Stimulated activated CD8-positive, alpha-beta memory T cell treated with anti-CD3 and anti-CD28 coated beads, Interleukin-12 subunit alpha, Interleukin-12 subunit beta, amount 100 ng/mL, for 24 hours (primary cell): ENCODE results near the gene ESYT3.
"Not testable (repeated sequence)": the region's sequence is repeated elsewhere in the genome, so short reads cannot be mapped to it uniquely, and the experiment has no call there.

ENCODE experiments used
- DNase-seq: peaks from one replicate; pipeline ENCODE4 v3.0.0-alpha.2; 2020; ENCODE audit errors: extremely low read depth

Gene ESYT3

GRCh38 chr3:138461896-138462295 is 27.5 kb downstream of the ESYT3 start:
- DNase-seq, result no peak

- DNase-seq, result no peak
These were observed 29.5 kb downstream of the ESYT3 start for GRCh38 chr3:138463724-138464490.

- DNase-seq, result no peak
These were observed 30.1 kb downstream of the ESYT3 start for GRCh38 chr3:138464491-138464860.

- DNase-seq, result no peak
These were observed 31.0 kb downstream of the ESYT3 start for GRCh38 chr3:138465451-138465850.

- no peak for DNase-seq
These were observed 31.5 kb downstream of the ESYT3 start for GRCh38 chr3:138465925-138466324.

GRCh38 chr3:138467931-138468330 is 33.5 kb downstream of the ESYT3 start:
- no peak for DNase-seq

- no peak for DNase-seq
These were observed 34.0 kb downstream of the ESYT3 start for GRCh38 chr3:138468451-138468850.

- no peak for DNase-seq
These were observed 34.5 kb downstream of the ESYT3 start for GRCh38 chr3:138468886-138469285.

GRCh38 chr3:138469874-138470273 is 35.5 kb downstream of the ESYT3 start:
- DNase-seq, result no peak

- no peak for DNase-seq
These were observed 36.3 kb downstream of the ESYT3 start for GRCh38 chr3:138470687-138471086.

GRCh38 chr3:138471481-138471880 is 37.1 kb downstream of the ESYT3 start:
- no peak for DNase-seq

GRCh38 chr3:138472141-138472825 is 37.9 kb downstream of the ESYT3 start:
- DNase-seq, result no peak

- DNase-seq, result no peak
These were observed 39.0 kb downstream of the ESYT3 start for GRCh38 chr3:138473391-138473790.

GRCh38 chr3:138474163-138474562 is 39.7 kb downstream of the ESYT3 start:
- DNase-seq, result no peak

GRCh38 chr3:138476526-138476925 is 42.1 kb downstream of the ESYT3 start:
- no peak for DNase-seq

GRCh38 chr3:138477120-138477519 is 42.7 kb downstream of the ESYT3 start:
- no peak for DNase-seq

- DNase-seq, result no peak
These were observed 43.4 kb downstream of the ESYT3 start for GRCh38 chr3:138477801-138478200.

GRCh38 chr3:138479438-138479863 is 45.0 kb downstream of the ESYT3 start:
- DNase-seq, result no peak

GRCh38 chr3:138484672-138485071 is 50.3 kb downstream of the ESYT3 start:
- not testable (repeated sequence) for DNase-seq

- DNase-seq, result not testable (repeated sequence)
These were observed 52.2 kb downstream of the ESYT3 start for GRCh38 chr3:138486580-138486979.

- DNase-seq, result no peak
These were observed 57.6 kb downstream of the ESYT3 start for GRCh38 chr3:138491971-138492370.

GRCh38 chr3:138492980-138493675 is 58.7 kb downstream of the ESYT3 start:
- no peak for DNase-seq
